SH-SY5Y (cell line): ENCODE measurements around the gene SUMF1.

Experiments
- GATA2 ChIP-seq: IDR thresholded peaks from 2 replicates; pipeline ENCODE4 v1.6.1; 2011; ENCODE audit warnings: mild to moderate bottlenecking, low read depth, low read length
- GATA3 ChIP-seq: IDR thresholded peaks from 2 replicates; pipeline ENCODE4 v1.6.1; 2011; ENCODE audit warnings: low read depth, mild to moderate bottlenecking, low read length, moderate library complexity

DNA sequence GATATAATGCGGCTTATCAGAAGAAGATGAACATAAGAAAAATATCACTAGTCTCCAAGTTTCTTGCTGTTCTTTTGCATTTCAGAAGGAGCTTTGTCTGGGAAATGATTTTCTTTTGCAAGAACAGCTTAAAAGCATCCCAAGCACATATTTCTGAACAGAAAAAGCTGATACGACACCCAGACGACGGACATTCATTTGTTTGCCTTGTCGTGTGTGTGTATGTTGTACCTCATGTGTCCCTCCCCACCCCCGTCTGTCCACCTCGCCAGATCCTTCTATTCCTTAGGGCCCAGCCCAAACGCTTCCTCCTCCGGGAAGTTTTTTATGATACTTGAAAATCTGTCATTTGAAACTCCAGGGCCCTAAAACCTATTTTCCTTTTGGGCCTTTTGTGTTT is 34.9 kb upstream of the SUMF1 start:
- TF ChIP-seq GATA2 (no peak), GATA3 (no peak)
